ENCODE data around the gene PPIP5K1.

- TF ChIP-seq ZNF565 (CRISPR knock-in tag; conservative IDR thresholded peaks at IDR 0.05; ENCODE audit: low read depth) (no peak), ZFP30 (CRISPR knock-in tag; IDR thresholded peaks at IDR 0.05) (no peak), RARB (CRISPR knock-in tag; IDR thresholded peaks at IDR 0.05) (no peak), OSR1 (CRISPR knock-in tag; IDR thresholded peaks at IDR 0.05) (no peak), ISL1 (CRISPR knock-in tag; IDR thresholded peaks at IDR 0.05) (no peak), ZFP3 (CRISPR knock-in tag; IDR thresholded peaks at IDR 0.05) (no peak), ZNF8 (CRISPR knock-in tag; IDR thresholded peaks at IDR 0.05) (no peak), CREB5 (CRISPR knock-in tag; IDR thresholded peaks at IDR 0.05; ENCODE audit: low read depth) (no peak), SNAI2 (CRISPR knock-in tag; IDR thresholded peaks at IDR 0.05) (no peak), GLIS3 (CRISPR knock-in tag; IDR thresholded peaks at IDR 0.05) (no peak)
Observed at GRCh38 chr15:43545426-43545825, 44.6 kb downstream of the PPIP5K1 start.
